Epithelial cell of proximal tubule (primary cell): ENCODE results near the gene MBTPS1. TPM values are rescaled to one million over a fixed set of nuclear protein-coding genes. Genes with fewer than 3 reads are reported as not detected.

Source experiments
- DNase-seq: peaks from one replicate; pipeline ENCODE4 v3.0.0-alpha.2; 2011; ENCODE audit warnings: low read depth
- H3K4me3 ChIP-seq: 2 replicates; pipeline ENCODE4 v1.5.1; 2011; ENCODE audit warnings: low read depth, mild to moderate bottlenecking, low read length
- total RNA-seq: library from RNA; depleted of rRNA; stranded (reverse); fragments of >200 nt; gene quantifications from 2 replicates; pipeline ENCODE4 v1.2.3, GENCODE V29; 2015
- TF ChIP-seq, protein P1 (sequence below): conservative IDR thresholded peaks from 2 replicates; pipeline ENCODE4 v1.5.1; 2012; ENCODE audit warnings: low read depth, mild to moderate bottlenecking, low read length

Gene MBTPS1
- total RNA-seq, 1 donor from 2014 or later = 76.3 TPM

- H3K4me3 ChIP-seq = peak overlapping the region; percentile 69
- DNase-seq = no peak
Measured at GRCh38 chr16:84143784-84144199, 27.1 kb upstream of the MBTPS1 start.

DNA sequence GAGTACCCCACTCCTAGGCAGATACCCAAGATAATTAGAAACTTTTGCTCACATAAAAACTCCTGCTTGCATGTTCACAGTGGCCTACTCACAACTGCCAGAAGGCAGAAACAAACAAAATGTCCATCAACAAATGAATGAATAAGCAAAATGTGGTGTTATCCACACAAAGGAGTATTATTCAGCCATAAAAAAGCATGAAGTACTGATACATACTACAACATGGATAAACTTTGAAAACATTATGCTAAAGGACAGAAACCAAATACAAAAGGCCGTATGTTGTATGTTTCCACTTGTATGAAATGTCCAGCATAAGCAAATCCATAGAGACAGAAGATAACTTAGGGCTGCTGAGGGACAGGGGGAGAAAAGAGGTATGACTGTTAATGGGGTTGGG is 26.3 kb upstream of the MBTPS1 start:
- H3K4me3 ChIP-seq = no peak overlapping the region
- TF ChIP-seq, protein P1, sequence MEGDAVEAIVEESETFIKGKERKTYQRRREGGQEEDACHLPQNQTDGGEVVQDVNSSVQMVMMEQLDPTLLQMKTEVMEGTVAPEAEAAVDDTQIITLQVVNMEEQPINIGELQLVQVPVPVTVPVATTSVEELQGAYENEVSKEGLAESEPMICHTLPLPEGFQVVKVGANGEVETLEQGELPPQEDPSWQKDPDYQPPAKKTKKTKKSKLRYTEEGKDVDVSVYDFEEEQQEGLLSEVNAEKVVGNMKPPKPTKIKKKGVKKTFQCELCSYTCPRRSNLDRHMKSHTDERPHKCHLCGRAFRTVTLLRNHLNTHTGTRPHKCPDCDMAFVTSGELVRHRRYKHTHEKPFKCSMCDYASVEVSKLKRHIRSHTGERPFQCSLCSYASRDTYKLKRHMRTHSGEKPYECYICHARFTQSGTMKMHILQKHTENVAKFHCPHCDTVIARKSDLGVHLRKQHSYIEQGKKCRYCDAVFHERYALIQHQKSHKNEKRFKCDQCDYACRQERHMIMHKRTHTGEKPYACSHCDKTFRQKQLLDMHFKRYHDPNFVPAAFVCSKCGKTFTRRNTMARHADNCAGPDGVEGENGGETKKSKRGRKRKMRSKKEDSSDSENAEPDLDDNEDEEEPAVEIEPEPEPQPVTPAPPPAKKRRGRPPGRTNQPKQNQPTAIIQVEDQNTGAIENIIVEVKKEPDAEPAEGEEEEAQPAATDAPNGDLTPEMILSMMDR = no peak
- no peak for DNase-seq

More at GRCh38 chr16:84143784-84144199, 27.1 kb upstream of the MBTPS1 start:
- TF ChIP-seq, protein P1 = no peak

- no peak for DNase-seq
- no peak overlapping the region for H3K4me3 ChIP-seq
- TF ChIP-seq, protein P1 = peak; percentile 10
Measured at GRCh38 chr16:84141143-84141670, 24.5 kb upstream of the MBTPS1 start.

GRCh38 chr16:84139628-84140258 is 23.0 kb upstream of the MBTPS1 start:
- TF ChIP-seq, protein P1 = no peak
- DNase-seq = no peak
- H3K4me3 ChIP-seq = no peak overlapping the region

- H3K4me3 ChIP-seq = no peak overlapping the region
- DNase-seq = no peak
- TF ChIP-seq, protein P1 = no peak
Measured at GRCh38 chr16:84138824-84139627, 22.3 kb upstream of the MBTPS1 start.

DNA sequence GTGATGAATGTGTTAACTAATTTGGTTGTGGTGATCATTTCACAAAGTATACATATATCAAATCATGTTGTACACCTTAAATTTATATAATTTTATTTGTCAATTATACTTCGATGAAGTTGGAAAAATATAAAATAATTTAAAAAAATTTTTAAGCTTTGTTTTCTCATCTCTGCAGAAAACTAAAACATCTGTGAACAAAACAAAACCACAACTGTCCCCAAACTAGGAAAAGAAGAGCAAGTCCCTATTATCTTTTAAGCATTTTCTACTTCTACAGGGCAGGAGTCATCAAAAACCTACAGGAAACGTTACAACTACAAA is 21.7 kb upstream of the MBTPS1 start:
- no peak for DNase-seq
- TF ChIP-seq, protein P1 = no peak
- H3K4me3 ChIP-seq = no peak overlapping the region
